ENCODE results near the gene RNF217.

RNF217 gene

DNA sequence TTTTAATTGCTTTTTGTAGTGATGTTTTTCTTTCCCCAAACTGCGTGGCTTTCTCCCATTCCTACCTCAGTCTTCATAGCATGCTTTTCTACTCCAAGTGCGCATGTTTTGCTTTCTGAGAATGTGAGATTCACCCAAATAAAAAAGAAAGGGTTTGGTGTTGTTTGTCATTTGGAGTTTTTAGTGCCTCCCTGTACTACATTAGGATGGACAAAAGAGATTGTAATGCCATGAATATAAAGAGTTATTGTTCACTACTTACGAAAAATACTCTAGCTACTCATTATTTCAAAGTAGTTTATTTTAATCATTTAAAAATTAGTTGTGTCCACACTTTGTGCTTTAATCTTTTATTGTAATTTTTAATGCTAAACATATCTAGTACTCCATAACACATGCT lies 81.8 kb downstream of the RNF217 start:
- Histone ChIP-seq H3K4me3 (ENCODE audit: low read depth, low read length) (no peak overlapping the region), H3K36me3 (peaks cover 17% of the 10 kb centered on the region), H3K27ac (no peak overlapping the region), H3K27me3 (ENCODE audit: insufficient read depth, low read depth, severe bottlenecking) (no peaks in the 10 kb centered on the region), H3K9me3 (ENCODE audit: severe bottlenecking) (no peaks in the 10 kb centered on the region)
- TF ChIP-seq, protein P1, sequence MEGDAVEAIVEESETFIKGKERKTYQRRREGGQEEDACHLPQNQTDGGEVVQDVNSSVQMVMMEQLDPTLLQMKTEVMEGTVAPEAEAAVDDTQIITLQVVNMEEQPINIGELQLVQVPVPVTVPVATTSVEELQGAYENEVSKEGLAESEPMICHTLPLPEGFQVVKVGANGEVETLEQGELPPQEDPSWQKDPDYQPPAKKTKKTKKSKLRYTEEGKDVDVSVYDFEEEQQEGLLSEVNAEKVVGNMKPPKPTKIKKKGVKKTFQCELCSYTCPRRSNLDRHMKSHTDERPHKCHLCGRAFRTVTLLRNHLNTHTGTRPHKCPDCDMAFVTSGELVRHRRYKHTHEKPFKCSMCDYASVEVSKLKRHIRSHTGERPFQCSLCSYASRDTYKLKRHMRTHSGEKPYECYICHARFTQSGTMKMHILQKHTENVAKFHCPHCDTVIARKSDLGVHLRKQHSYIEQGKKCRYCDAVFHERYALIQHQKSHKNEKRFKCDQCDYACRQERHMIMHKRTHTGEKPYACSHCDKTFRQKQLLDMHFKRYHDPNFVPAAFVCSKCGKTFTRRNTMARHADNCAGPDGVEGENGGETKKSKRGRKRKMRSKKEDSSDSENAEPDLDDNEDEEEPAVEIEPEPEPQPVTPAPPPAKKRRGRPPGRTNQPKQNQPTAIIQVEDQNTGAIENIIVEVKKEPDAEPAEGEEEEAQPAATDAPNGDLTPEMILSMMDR (IDR thresholded peaks at IDR 0.05; ENCODE audit: low read depth, low read length) = no peak
- no peak for DNase-seq

DNA sequence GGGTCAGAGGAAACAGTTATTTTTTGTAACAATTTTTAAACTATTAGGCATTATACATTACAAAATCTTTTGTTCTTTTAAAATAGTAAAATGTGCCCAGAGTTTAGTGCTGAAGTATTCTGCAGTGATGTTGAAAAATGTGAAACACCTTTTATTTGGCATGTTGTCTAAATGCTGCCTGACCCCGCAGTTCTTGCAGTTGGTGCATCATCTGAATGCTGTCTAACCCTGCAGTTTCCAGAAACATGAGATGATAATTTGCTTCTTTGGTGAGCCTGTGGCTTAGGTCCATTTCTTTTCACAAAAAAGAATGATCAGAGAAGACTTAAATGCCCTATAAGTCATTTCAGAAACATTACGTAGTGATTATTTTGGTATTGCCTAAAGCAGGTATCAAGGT lies 82.4 kb downstream of the RNF217 start:
- Histone ChIP-seq H3K27me3 (ENCODE audit: insufficient read depth, low read depth, severe bottlenecking) (no peaks in the 10 kb centered on the region), H3K27ac (no peak overlapping the region), H3K4me3 (ENCODE audit: low read depth, low read length) (no peak overlapping the region), H3K36me3 (peaks cover 17% of the 10 kb centered on the region), H3K9me3 (ENCODE audit: severe bottlenecking) (no peaks in the 10 kb centered on the region)
- TF ChIP-seq, protein P1 (IDR thresholded peaks at IDR 0.05; ENCODE audit: low read depth, low read length) = no peak
- DNase-seq = no peak

DNA sequence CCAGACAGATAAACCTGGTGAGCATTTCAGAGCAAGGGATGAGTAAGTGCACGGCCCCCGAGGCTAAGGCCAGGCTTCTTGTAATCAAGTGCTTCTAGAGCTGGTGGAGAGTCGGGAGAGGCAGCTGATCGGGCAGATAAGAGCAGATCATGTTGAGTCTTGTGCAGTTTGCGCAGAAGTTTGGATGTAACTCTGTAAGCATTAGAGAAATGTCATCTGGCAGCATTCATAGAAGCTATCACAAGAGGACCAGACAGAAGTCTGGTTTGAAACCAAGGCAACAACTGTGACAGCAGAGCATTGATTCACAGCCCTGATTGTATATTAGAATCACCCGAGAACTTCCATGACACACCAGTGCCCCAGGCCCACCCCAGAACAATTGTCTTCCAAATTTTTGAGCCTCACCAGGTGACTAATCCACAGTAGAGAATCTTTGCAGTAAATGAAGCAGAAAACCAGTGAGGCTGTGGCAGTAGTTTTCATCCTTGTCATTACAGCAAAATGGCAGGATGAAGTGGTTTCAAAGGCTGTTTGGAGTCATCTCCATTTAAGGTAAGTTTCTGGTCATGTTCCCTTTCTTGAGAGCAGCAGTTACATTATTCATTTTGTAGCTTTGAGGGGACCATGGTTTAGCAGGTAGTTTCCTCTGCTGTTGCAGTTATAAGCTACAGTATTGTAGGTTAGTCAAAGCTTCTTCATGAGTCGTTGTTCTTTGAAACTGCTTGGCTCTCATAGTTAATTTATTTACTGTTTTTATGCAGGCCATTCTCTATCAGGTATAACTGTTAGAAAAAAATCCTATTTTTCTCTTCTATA lies 84.1 kb downstream of the RNF217 start:
- Histone ChIP-seq H3K27ac (no peak overlapping the region), H3K27me3 (ENCODE audit: insufficient read depth, low read depth, severe bottlenecking) (no peaks in the 10 kb centered on the region), H3K9me3 (ENCODE audit: severe bottlenecking) (no peaks in the 10 kb centered on the region), H3K4me3 (ENCODE audit: low read depth, low read length) (no peak overlapping the region), H3K36me3 (peaks cover 17% of the 10 kb centered on the region)
- no peak for DNase-seq
- TF ChIP-seq, protein P1 (IDR thresholded peaks at IDR 0.05; ENCODE audit: low read depth, low read length) = no peak

DNA sequence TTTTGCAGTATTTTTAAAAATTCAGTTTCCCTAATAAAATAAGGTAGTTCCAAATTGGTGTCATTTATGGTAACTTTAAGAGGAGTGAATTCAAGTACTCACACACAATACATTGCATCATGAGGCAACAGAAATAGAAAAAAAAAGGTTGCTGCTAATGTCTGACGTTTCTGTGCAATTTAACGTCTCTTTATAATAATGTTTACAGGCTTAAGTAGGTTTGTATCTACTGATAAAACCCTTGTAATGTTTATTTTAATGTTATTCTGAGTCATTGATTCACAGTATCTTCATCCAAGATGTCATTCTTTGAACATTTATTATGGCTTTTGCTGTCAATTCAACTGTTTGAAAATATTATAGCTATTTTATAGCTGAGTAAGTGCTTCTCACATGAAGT lies 86.0 kb downstream of the RNF217 start:
- H3K27me3 ChIP-seq (ENCODE audit: insufficient read depth, low read depth, severe bottlenecking) = no peaks in the 10 kb centered on the region
- no peaks in the 10 kb centered on the region for H3K9me3 ChIP-seq (ENCODE audit: severe bottlenecking)
- DNase-seq = no peak
- H3K27ac ChIP-seq = no peak overlapping the region
- TF ChIP-seq, protein P1 (IDR thresholded peaks at IDR 0.05; ENCODE audit: low read depth, low read length) = no peak
- H3K4me3 ChIP-seq (ENCODE audit: low read depth, low read length) = no peak overlapping the region
- peaks cover 17% of the 10 kb centered on the region for H3K36me3 ChIP-seq

DNA sequence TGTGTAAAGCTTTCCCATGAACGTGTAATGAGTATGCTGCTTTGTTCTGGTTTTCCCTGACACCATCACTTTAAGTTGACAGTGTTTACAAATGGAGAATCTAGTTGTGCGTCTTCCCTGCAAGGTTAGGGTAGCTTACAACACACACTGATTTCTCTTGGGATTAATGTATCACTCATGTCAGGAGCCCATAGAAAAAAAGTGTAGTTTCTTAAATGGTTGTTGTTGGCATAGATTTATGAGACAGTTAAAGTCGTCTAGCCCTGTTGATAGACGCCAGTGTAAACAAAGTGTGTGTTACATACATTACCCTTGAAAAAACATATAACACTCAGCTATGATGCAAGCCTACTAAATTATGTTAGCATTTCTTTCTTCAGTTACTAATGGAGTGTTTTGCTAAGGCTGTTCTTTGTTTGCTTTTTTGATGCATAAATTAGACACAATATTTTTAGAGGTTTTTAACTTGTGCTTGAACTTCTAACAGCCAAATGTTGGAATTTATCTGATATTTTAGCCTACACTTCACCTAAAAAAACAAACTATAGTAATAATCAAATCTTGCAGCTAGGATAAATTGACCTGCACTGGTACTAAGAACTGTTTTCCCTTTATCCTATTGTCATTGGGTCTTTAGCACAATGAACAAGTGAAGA lies 88.6 kb downstream of the RNF217 start:
- TF ChIP-seq, protein P1 (IDR thresholded peaks at IDR 0.05; ENCODE audit: low read depth, low read length) = no peak
- Histone ChIP-seq H3K36me3 (peaks cover 13% of the 10 kb centered on the region), H3K9me3 (ENCODE audit: severe bottlenecking) (no peaks in the 10 kb centered on the region), H3K27ac (no peak overlapping the region), H3K4me3 (ENCODE audit: low read depth, low read length) (no peak overlapping the region), H3K27me3 (ENCODE audit: insufficient read depth, low read depth, severe bottlenecking) (no peaks in the 10 kb centered on the region)
- no peak for DNase-seq
